Ovary (tissue), 3 donors: ENCODE results near the gene CD72.

ENCODE experiments used
- CTCF ChIP-seq, 3 donors: fragments of 450-650 bp in 2 of 3; fragments of 200-600 bp in 1 of 3; IDR thresholded peaks; one replicate each; pipeline versions ENCODE4 v1.5.1 to v1.8.0; 2016 to 2022; ENCODE audit warnings: antibody characterized with exemption in 3 of 3, mild to moderate bottlenecking in 1 of 3
- POLR2A ChIP-seq: fragments of 450-650 bp; IDR thresholded peaks from one replicate; pipeline ENCODE4 v1.6.1; 2017; ENCODE audit warnings: antibody characterized with exemption, mild to moderate bottlenecking, moderate library complexity
- donor health status: DM: no; HTN: no; CAD: no.

GRCh38 chr9:35562895-35563780, 55.1 kb downstream of the CD72 start:
- TF ChIP-seq CTCF (IDR thresholded peaks at IDR 0.05): no peak
- no peak for TF ChIP-seq POLR2A
